Astrocyte of the spinal cord (primary cell): Measurements from ENCODE around the gene SEC14L1.

Experiments
- DNase-seq: peaks from one replicate; pipeline ENCODE4 v3.0.0; 2011; ENCODE audit warnings: low read depth, low spot score
- H3K4me3 ChIP-seq: 2 replicates; pipeline ENCODE4 v1.5.1; 2011; ENCODE audit warnings: low read depth, mild to moderate bottlenecking, low read length, moderate library complexity
- in situ Hi-C: cut with HindIII; loops from 2 replicates; pipeline ENCODE4 v1.10.0; 2017; ENCODE audit warnings: low sequenced_read_pairs
- TF ChIP-seq, protein P1 (sequence below): IDR thresholded peaks from 2 replicates; pipeline ENCODE4 v1.5.1; 2012; ENCODE audit warnings: low read depth, mild to moderate bottlenecking, low read length, inconsistent platforms

SEC14L1 gene

GRCh38 chr17:77174928-77175661 lies 34.3 kb downstream of the SEC14L1 start:
- in situ Hi-C loops: no loop called here
- TF ChIP-seq, protein P1, sequence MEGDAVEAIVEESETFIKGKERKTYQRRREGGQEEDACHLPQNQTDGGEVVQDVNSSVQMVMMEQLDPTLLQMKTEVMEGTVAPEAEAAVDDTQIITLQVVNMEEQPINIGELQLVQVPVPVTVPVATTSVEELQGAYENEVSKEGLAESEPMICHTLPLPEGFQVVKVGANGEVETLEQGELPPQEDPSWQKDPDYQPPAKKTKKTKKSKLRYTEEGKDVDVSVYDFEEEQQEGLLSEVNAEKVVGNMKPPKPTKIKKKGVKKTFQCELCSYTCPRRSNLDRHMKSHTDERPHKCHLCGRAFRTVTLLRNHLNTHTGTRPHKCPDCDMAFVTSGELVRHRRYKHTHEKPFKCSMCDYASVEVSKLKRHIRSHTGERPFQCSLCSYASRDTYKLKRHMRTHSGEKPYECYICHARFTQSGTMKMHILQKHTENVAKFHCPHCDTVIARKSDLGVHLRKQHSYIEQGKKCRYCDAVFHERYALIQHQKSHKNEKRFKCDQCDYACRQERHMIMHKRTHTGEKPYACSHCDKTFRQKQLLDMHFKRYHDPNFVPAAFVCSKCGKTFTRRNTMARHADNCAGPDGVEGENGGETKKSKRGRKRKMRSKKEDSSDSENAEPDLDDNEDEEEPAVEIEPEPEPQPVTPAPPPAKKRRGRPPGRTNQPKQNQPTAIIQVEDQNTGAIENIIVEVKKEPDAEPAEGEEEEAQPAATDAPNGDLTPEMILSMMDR: no peak
- no peak for DNase-seq
- H3K4me3 ChIP-seq: no peak overlapping the region

- TF ChIP-seq, protein P1: no peak
- H3K4me3 ChIP-seq: no peak overlapping the region
- in situ Hi-C loops: no loop called here
- DNase-seq: no peak
These were observed 36.4 kb downstream of the SEC14L1 start for GRCh38 chr17:77177002-77177741.

- no peak overlapping the region for H3K4me3 ChIP-seq
- TF ChIP-seq, protein P1: no peak
- in situ Hi-C loops: no loop called here
- no peak for DNase-seq
These were observed 37.3 kb downstream of the SEC14L1 start for GRCh38 chr17:77178050-77178449.

- H3K4me3 ChIP-seq: no peak overlapping the region
- TF ChIP-seq, protein P1: no peak
- no peak for DNase-seq
- in situ Hi-C loops: no loop called here
These were observed 37.8 kb downstream of the SEC14L1 start for GRCh38 chr17:77178563-77178962.

- in situ Hi-C loops: no loop called here
- no peak for DNase-seq
- TF ChIP-seq, protein P1: no peak
- H3K4me3 ChIP-seq: no peak overlapping the region
These were observed 40.0 kb downstream of the SEC14L1 start for GRCh38 chr17:77180503-77181357.

GRCh38 chr17:77182205-77183172 lies 41.7 kb downstream of the SEC14L1 start:
- no peak for DNase-seq
- TF ChIP-seq, protein P1: no peak
- no peak overlapping the region for H3K4me3 ChIP-seq
- in situ Hi-C loops: no loop called here
